Measurements from ENCODE around the gene PRKN.

PRKN gene

DNA sequence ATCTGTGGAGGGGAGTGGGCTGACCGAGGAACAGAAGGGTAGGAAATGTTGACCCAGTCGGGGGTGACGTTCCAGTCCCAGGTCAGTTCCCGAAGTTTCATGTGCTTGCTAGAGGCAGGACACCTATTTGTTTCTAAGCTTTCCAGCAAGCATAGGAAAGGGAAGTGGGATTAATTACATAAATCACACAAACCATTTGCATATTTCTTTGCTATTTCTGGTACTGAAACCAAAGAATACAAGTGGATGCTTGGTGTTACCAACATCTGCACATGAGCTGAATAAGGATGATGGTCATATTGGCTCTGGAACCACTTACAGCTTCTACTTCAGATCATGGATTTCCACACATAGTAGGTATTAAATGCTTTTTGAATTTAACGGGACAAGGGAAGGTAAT is 546.5 kb downstream of the PRKN start:
- H3K27ac ChIP-seq = no peak overlapping the region
- no peak overlapping the region for H3K4me3 ChIP-seq (ENCODE audit: low read depth, low read length)
- no peak for TF ChIP-seq CTCF (IDR thresholded peaks at IDR 0.05; ENCODE audit: low read depth, low read length)
- H3K27me3 ChIP-seq (ENCODE audit: insufficient read depth, low read depth, severe bottlenecking) = no peaks in the 10 kb centered on the region
- H3K9me3 ChIP-seq (ENCODE audit: severe bottlenecking) = no peaks in the 10 kb centered on the region
- no peak for DNase-seq
- H3K36me3 ChIP-seq = no peaks in the 10 kb centered on the region

GRCh38 chr6:162179196-162179951 is 548.2 kb downstream of the PRKN start:
- no peak for TF ChIP-seq CTCF (IDR thresholded peaks at IDR 0.05; ENCODE audit: low read depth, low read length)
- H3K4me3 ChIP-seq (ENCODE audit: low read depth, low read length) = no peak overlapping the region
- H3K27me3 ChIP-seq (ENCODE audit: insufficient read depth, low read depth, severe bottlenecking) = no peaks in the 10 kb centered on the region
- no peak overlapping the region for H3K27ac ChIP-seq
- H3K9me3 ChIP-seq (ENCODE audit: severe bottlenecking) = no peaks in the 10 kb centered on the region
- no peaks in the 10 kb centered on the region for H3K36me3 ChIP-seq
- DNase-seq = no peak

- no peaks in the 10 kb centered on the region for H3K9me3 ChIP-seq (ENCODE audit: severe bottlenecking)
- H3K4me3 ChIP-seq (ENCODE audit: low read depth, low read length) = no peak overlapping the region
- no peak for TF ChIP-seq CTCF (IDR thresholded peaks at IDR 0.05; ENCODE audit: low read depth, low read length)
- no peaks in the 10 kb centered on the region for H3K27me3 ChIP-seq (ENCODE audit: insufficient read depth, low read depth, severe bottlenecking)
- no peak for DNase-seq
- H3K36me3 ChIP-seq = no peaks in the 10 kb centered on the region
- H3K27ac ChIP-seq = no peak overlapping the region
These were observed 548.9 kb downstream of the PRKN start for GRCh38 chr6:162178666-162179065.

DNA sequence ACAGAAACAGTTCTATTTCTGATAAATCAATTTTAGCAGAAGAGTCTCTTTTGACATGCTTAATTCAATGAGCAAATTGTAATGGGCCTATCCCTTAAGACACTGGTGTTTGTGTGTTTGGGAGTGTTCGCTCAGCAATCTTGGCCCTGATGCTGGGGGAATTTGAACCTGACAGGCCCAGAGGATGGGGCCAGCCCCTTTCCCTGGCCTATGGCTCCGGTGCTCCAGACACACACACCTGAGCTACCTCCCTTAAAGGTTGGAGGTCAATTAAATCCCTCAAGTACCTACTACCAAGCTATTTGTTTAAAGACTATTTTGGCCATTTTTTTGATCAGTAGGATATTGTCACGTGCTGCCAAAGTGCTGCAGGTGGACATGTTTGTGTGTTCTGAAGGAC is 549.3 kb downstream of the PRKN start:
- Histone ChIP-seq H3K27ac (no peak overlapping the region), H3K36me3 (no peaks in the 10 kb centered on the region), H3K27me3 (ENCODE audit: insufficient read depth, low read depth, severe bottlenecking) (no peaks in the 10 kb centered on the region), H3K9me3 (ENCODE audit: severe bottlenecking) (no peaks in the 10 kb centered on the region), H3K4me3 (ENCODE audit: low read depth, low read length) (no peak overlapping the region)
- TF ChIP-seq CTCF (IDR thresholded peaks at IDR 0.05; ENCODE audit: low read depth, low read length) = no peak
- DNase-seq = no peak

- H3K27me3 ChIP-seq (ENCODE audit: insufficient read depth, low read depth, severe bottlenecking) = no peaks in the 10 kb centered on the region
- no peaks in the 10 kb centered on the region for H3K36me3 ChIP-seq
- H3K27ac ChIP-seq = no peak overlapping the region
- peak; percentile 39 for TF ChIP-seq CTCF (IDR thresholded peaks at IDR 0.05; ENCODE audit: low read depth, low read length)
- no peaks in the 10 kb centered on the region for H3K9me3 ChIP-seq (ENCODE audit: severe bottlenecking)
- H3K4me3 ChIP-seq (ENCODE audit: low read depth, low read length) = no peak overlapping the region
- DNase-seq = peak; percentile 35
These were observed 549.8 kb downstream of the PRKN start for GRCh38 chr6:162177746-162178145.

GRCh38 chr6:162173466-162173865 is 554.1 kb downstream of the PRKN start:
- Histone ChIP-seq H3K27ac (no peak overlapping the region), H3K27me3 (ENCODE audit: insufficient read depth, low read depth, severe bottlenecking) (no peaks in the 10 kb centered on the region), H3K36me3 (no peaks in the 10 kb centered on the region), H3K4me3 (ENCODE audit: low read depth, low read length) (no peak overlapping the region), H3K9me3 (ENCODE audit: severe bottlenecking) (no peaks in the 10 kb centered on the region)
- TF ChIP-seq CTCF (IDR thresholded peaks at IDR 0.05; ENCODE audit: low read depth, low read length) = no peak
- no peak for DNase-seq
